SK-N-SH (cell line): ENCODE measurements around the gene SETD4. TPM values are rescaled to one million over a fixed set of nuclear protein-coding genes. Genes with fewer than 3 reads are reported as not detected.

Source experiments
- CTCF ChIA-PET: fragments of 300-600, 350-600 bp; formaldehyde crosslinking; extraction: SDS; loops from one replicate; lab custom pipeline; 2021; lab: Yijun Ruan, JAX
- POLR2A ChIA-PET: fragments of 350-600 bp; sonication (Branson Sonifier 250); formaldehyde crosslinking; extraction: SDS; loops from one replicate; lab custom pipeline; 2020; ENCODE audit warnings: antibody characterized with exemption, inconsistent platforms; lab: Yijun Ruan, JAX
- DNase-seq: peaks from one replicate; pipeline ENCODE4 v3.0.0; 2012
- H2AFZ ChIP-seq: fragments of 200-600 bp; sonication (generic); 2 replicates; pipeline ENCODE4 v1.8.1; 2016; ENCODE audit warnings: antibody characterized with exemption, mild to moderate bottlenecking, low read depth
- H3F3A ChIP-seq: fragments of 200-600 bp; sonication (generic); replicated peaks from 2 replicates; pipeline ENCODE3; 2016; ENCODE audit warnings: antibody characterized with exemption, mild to moderate bottlenecking; ENCODE audit not compliant: insufficient read depth
- H3K27ac ChIP-seq, 2 experiments: fragments of 200-500 bp in 1 of 2; fragments of 200-600 bp in 1 of 2; sonication (Bioruptor generic) in 1 of 2; sonication (generic), shearing (Covaris generic) in 1 of 2; 2 replicates each; pipeline versions ENCODE4 v1.5.1 to v1.6.1; 2014 to 2016; ENCODE audit warnings: low read depth in 2 of 2, inconsistent platforms in 1 of 2, low read length in 1 of 2, mild to moderate bottlenecking in 1 of 2, mixed read lengths in 1 of 2
- H3K27me3 ChIP-seq: fragments of 200-600 bp; sonication (generic), shearing (Covaris generic); 2 replicates; pipeline ENCODE4 v1.6.1; 2016; ENCODE audit warnings: mixed run types; ENCODE audit not compliant: insufficient read depth
- H3K36me3 ChIP-seq, 2 experiments: fragments of 200-500 bp in 1 of 2; fragments of 200-600 bp in 1 of 2; sonication (Bioruptor generic) in 1 of 2; sonication (generic) in 1 of 2; replicated peaks in 1 of 2; 2 replicates each; pipeline versions ENCODE3 to v1.5.1; 2014 to 2016; ENCODE audit warnings: low read length in 1 of 2, mild to moderate bottlenecking in 1 of 2; ENCODE audit not compliant: insufficient read depth in 2 of 2, control insufficient read depth in 1 of 2
- H3K4me1 ChIP-seq, 2 experiments: fragments of 200-500 bp in 1 of 2; fragments of 200-600 bp in 1 of 2; sonication (Bioruptor generic) in 1 of 2; sonication (generic), shearing (Covaris generic) in 1 of 2; 2 replicates each; pipeline versions ENCODE4 v1.5.1 to v1.6.1; 2014 to 2016; ENCODE audit warnings: low read depth in 1 of 2, low read length in 1 of 2, mixed run types in 1 of 2; ENCODE audit not compliant: insufficient read depth in 2 of 2, control insufficient read depth in 1 of 2
- H3K4me2 ChIP-seq: fragments of 200-600 bp; sonication (generic), shearing (Covaris generic); 2 replicates; pipeline ENCODE4 v1.6.1; 2017; ENCODE audit warnings: mixed run types
- H3K4me3 ChIP-seq, 2 experiments: fragments of 200-500 bp in 1 of 2; fragments of 200-600 bp in 1 of 2; sonication (Bioruptor generic) in 1 of 2; sonication (generic), shearing (Covaris generic) in 1 of 2; 2 replicates each; pipeline versions ENCODE4 v1.5.1 to v1.8.1; 2014 to 2016; ENCODE audit warnings: low read depth in 2 of 2, inconsistent platforms in 1 of 2, low read length in 1 of 2, mild to moderate bottlenecking in 1 of 2, mixed read lengths in 1 of 2, moderate library complexity in 1 of 2
- H3K79me2 ChIP-seq: fragments of 200-600 bp; sonication (generic); 2 replicates; pipeline ENCODE4 v1.8.1; 2017; ENCODE audit warnings: mild to moderate bottlenecking; ENCODE audit not compliant: insufficient read depth
- H3K9ac ChIP-seq: fragments of 200-600 bp; sonication (generic); 2 replicates; pipeline ENCODE4 v1.6.1; 2017; ENCODE audit warnings: mixed run types
- H3K9me2 ChIP-seq: fragments of 200-600 bp; sonication (generic); 2 replicates; pipeline ENCODE4 v1.6.1; 2017; ENCODE audit warnings: mixed run types
- H3K9me3 ChIP-seq: fragments of 200-600 bp; sonication (generic); 2 replicates; pipeline ENCODE4 v1.6.1; 2017; ENCODE audit warnings: mixed run types, mild to moderate bottlenecking, moderate library complexity
- H4K20me1 ChIP-seq: fragments of 200-600 bp; sonication (generic); 2 replicates; pipeline ENCODE4 v1.6.1; 2017; ENCODE audit warnings: mild to moderate bottlenecking, mixed run types; ENCODE audit not compliant: insufficient read depth
- CHD2 ChIP-seq: fragments of 150-350 bp; IDR thresholded peaks from 2 replicates; pipeline ENCODE4 v1.6.1; 2018; ENCODE audit warnings: low read length; ENCODE audit not compliant: partially characterized antibody
- ELF1 ChIP-seq: IDR thresholded peaks from 2 replicates; pipeline ENCODE4 v1.4.0; 2012
- EZH2phosphoT487 ChIP-seq: fragments of 200-600 bp; sonication (generic); IDR thresholded peaks from 2 replicates; pipeline ENCODE4 v1.6.1; 2017; ENCODE audit warnings: low read depth, mixed run types, mild to moderate bottlenecking, antibody characterized with exemption, moderate library complexity, borderline replicate concordance
- FOXM1 ChIP-seq: IDR thresholded peaks from 2 replicates; pipeline ENCODE4 v1.4.0; 2012; ENCODE audit warnings: low read depth, mild to moderate bottlenecking
- GABPA ChIP-seq: IDR thresholded peaks from 2 replicates; pipeline ENCODE4 v1.4.0; 2012; ENCODE audit warnings: low read depth, mild to moderate bottlenecking
- JUND ChIP-seq: IDR thresholded peaks from 2 replicates; pipeline ENCODE4 v1.4.0; 2012
- MEF2A ChIP-seq: IDR thresholded peaks from 2 replicates; pipeline ENCODE4 v1.4.0; 2012; ENCODE audit warnings: low read depth, borderline replicate concordance
- MXI1 ChIP-seq: IDR thresholded peaks from 2 replicates; pipeline ENCODE4 v1.6.1; 2012; ENCODE audit warnings: mild to moderate bottlenecking, low read depth, low read length, improper control_type of control experiment
- NFIC ChIP-seq: IDR thresholded peaks from 2 replicates; pipeline ENCODE4 v1.4.0; 2012; ENCODE audit warnings: borderline replicate concordance
- NRF1 ChIP-seq: IDR thresholded peaks from 2 replicates; pipeline ENCODE4 v1.6.1; 2012; ENCODE audit warnings: low read depth, mild to moderate bottlenecking, low read length
- POLR2AphosphoS5 ChIP-seq: IDR thresholded peaks from 2 replicates; pipeline ENCODE4 v1.6.1; 2012; ENCODE audit warnings: low read depth, low read length
- RAD21 ChIP-seq: IDR thresholded peaks from 2 replicates; pipeline ENCODE4 v1.6.1; 2012; ENCODE audit warnings: mild to moderate bottlenecking, low read length
- RCOR1 ChIP-seq: fragments of 150-350 bp; IDR thresholded peaks from 2 replicates; pipeline ENCODE4 v1.6.1; 2017; ENCODE audit warnings: antibody characterized with exemption, low read length
- SIN3A ChIP-seq: IDR thresholded peaks from 2 replicates; pipeline ENCODE4 v1.6.1; 2012; ENCODE audit warnings: low read depth, mild to moderate bottlenecking, low read length, moderate library complexity, borderline replicate concordance
- SMC3 ChIP-seq: IDR thresholded peaks from 2 replicates; pipeline ENCODE4 v1.6.1; 2012; ENCODE audit warnings: low read depth, low read length, improper control_type of control experiment
- TAF1 ChIP-seq: IDR thresholded peaks from 2 replicates; pipeline ENCODE4 v1.6.1; 2012; ENCODE audit warnings: low read depth, mild to moderate bottlenecking, low read length, moderate library complexity, borderline replicate concordance
- TCF12 ChIP-seq: IDR thresholded peaks from 2 replicates; pipeline ENCODE4 v1.4.0; 2012
- YY1 ChIP-seq: IDR thresholded peaks from 2 replicates; pipeline ENCODE4 v1.4.0; 2012; ENCODE audit warnings: low read depth, mild to moderate bottlenecking
- WGBS: methylation state at CpG from one replicate; pipeline ENCODE4 v1.1.6; 2017; ENCODE audit warnings: low lambda C conversion rate; 5-methylcytosine and 5-hydroxymethylcytosine counted together
- polyA plus RNA-seq, 3 experiments: library from polyadenylated mRNA; depleted of rRNA; stranded (reverse); fragments of >200 nt; gene quantifications; 2 replicates each; pipeline ENCODE4 v1.2.3, GENCODE V29; 2012
- TF ChIP-seq, protein P1 (sequence below): IDR thresholded peaks from 2 replicates; pipeline ENCODE4 v1.4.0; 2012; ENCODE audit warnings: low read depth, borderline replicate concordance
- TF ChIP-seq, protein P2 (sequence below): IDR thresholded peaks from 2 replicates; pipeline ENCODE4 v1.4.0; 2012; ENCODE audit warnings: low read depth
- TF ChIP-seq, protein P3 (sequence below): IDR thresholded peaks from 2 replicates; pipeline ENCODE4; 2012
- TF ChIP-seq, protein P4 (sequence below): IDR thresholded peaks from 2 replicates; pipeline ENCODE4 v1.6.1; 2012; ENCODE audit warnings: mild to moderate bottlenecking, low read depth, low read length, moderate library complexity

The SETD4 gene, protein sequence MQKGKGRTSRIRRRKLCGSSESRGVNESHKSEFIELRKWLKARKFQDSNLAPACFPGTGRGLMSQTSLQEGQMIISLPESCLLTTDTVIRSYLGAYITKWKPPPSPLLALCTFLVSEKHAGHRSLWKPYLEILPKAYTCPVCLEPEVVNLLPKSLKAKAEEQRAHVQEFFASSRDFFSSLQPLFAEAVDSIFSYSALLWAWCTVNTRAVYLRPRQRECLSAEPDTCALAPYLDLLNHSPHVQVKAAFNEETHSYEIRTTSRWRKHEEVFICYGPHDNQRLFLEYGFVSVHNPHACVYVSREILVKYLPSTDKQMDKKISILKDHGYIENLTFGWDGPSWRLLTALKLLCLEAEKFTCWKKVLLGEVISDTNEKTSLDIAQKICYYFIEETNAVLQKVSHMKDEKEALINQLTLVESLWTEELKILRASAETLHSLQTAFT
- 15.9 and 20.7 TPM in 2 replicates for polyA plus RNA-seq (2012; rRNA removed)
- polyA plus RNA-seq (2012; cell fraction: cytosol; rRNA removed), result 14.4 and 15.0 TPM in 2 replicates
- polyA plus RNA-seq (2012; cell fraction: nucleus; rRNA removed), result 45.7 and 58.8 TPM in 2 replicates

DNA sequence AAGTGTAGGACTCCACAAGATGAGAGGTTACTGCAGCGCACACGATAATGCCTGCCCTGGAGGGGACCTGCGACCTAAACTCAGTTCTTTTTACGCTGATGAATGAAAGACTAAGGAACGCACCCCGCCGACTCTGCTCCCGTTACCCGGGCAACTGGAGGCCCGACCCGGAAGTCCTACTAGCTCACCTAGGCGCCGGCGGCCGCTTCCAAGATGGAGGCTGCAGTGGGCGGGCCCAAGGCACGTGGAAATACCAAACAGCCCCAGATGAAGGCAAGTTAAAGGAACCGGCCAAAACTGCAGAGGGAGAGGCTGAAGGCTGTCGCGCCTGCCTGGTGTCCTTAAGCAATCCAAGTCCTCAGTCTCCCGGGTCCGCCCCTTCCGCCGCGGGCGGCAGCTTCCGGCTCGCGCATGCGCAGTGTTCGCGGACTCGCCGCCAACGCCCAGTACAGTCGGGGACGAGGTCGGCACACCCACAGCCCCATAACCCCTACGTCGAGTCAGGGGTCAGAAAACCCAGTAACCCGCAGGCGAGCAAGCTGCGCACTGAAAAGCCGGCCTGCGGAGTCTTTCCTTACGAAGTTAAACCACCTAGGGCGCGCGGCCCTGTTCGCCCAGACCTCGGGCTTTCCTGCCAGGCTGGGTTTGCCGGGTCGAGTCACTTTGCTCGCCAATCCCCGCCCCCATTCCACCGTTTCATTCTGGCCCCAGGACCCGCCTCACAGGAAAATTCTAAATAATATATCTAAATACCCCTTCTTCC lies at the start of gene SETD4:
Gene SETD4, minus strand, starts transcription at position 368 of the 763 bp plus-strand sequence. CDS start 1,638 bp downstream, outside the sequence.
- H3K27ac ChIP-seq, result peak within 1 kb of the TSS; percentile 89 to 98
- peaks cover 25 to 32% of the 10 kb centered on the region in 2 experiments for H3K36me3 ChIP-seq
- H3K4me1 ChIP-seq, result peaks cover 0 to 6% of the 10 kb centered on the region in 2 experiments; a peak in 3 of 4 replicates
- 1% methylated on average over 23 of the region's 57 CpGs for WGBS
- H2AFZ ChIP-seq, result peak within 1 kb of the TSS; percentile 91
- H3K79me2 ChIP-seq, result peaks cover 22% of the 10 kb centered on the region
- CTCF ChIA-PET, result interaction anchor here (1.0 to 2.1 kb wide), 7 partner anchors 13 to 65 kb away, joined by 3 to 12 read pairs (median 4); no protein-coding TSS in a partner anchor
- TF ChIP-seq, protein P1, sequence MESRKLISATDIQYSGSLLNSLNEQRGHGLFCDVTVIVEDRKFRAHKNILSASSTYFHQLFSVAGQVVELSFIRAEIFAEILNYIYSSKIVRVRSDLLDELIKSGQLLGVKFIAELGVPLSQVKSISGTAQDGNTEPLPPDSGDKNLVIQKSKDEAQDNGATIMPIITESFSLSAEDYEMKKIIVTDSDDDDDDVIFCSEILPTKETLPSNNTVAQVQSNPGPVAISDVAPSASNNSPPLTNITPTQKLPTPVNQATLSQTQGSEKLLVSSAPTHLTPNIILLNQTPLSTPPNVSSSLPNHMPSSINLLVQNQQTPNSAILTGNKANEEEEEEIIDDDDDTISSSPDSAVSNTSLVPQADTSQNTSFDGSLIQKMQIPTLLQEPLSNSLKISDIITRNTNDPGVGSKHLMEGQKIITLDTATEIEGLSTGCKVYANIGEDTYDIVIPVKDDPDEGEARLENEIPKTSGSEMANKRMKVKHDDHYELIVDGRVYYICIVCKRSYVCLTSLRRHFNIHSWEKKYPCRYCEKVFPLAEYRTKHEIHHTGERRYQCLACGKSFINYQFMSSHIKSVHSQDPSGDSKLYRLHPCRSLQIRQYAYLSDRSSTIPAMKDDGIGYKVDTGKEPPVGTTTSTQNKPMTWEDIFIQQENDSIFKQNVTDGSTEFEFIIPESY, result no peak
- peak; percentile 63; the same call in 1 of the 2 replicates for TF ChIP-seq TAF1
- peak; percentile 86 for TF ChIP-seq GABPA
- no peak for TF ChIP-seq RAD21
- peak; percentile 87 for TF ChIP-seq ELF1
- peak; percentile 7 for TF ChIP-seq CHD2
- TF ChIP-seq, protein P2, sequence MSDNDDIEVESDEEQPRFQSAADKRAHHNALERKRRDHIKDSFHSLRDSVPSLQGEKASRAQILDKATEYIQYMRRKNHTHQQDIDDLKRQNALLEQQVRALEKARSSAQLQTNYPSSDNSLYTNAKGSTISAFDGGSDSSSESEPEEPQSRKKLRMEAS, result peak; percentile 90
- TF ChIP-seq EZH2phosphoT487, result no peak
- no peak for TF ChIP-seq NFIC
- no peak; the same call in none of the 2 replicates for TF ChIP-seq MXI1
- TF ChIP-seq RCOR1, result no peak
- no peak for TF ChIP-seq TCF12
- TF ChIP-seq POLR2AphosphoS5, result peak; percentile 92
- no peak for TF ChIP-seq JUND
- no peak for TF ChIP-seq FOXM1
- TF ChIP-seq, protein P3, sequence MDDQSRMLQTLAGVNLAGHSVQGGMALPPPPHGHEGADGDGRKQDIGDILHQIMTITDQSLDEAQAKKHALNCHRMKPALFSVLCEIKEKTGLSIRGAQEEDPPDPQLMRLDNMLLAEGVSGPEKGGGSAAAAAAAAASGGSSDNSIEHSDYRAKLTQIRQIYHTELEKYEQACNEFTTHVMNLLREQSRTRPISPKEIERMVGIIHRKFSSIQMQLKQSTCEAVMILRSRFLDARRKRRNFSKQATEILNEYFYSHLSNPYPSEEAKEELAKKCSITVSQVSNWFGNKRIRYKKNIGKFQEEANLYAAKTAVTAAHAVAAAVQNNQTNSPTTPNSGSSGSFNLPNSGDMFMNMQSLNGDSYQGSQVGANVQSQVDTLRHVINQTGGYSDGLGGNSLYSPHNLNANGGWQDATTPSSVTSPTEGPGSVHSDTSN, result no peak; the same call in 1 of the 2 replicates
- peak; percentile 10; the same call in 1 of the 2 replicates for TF ChIP-seq SIN3A
- TF ChIP-seq, protein P4, sequence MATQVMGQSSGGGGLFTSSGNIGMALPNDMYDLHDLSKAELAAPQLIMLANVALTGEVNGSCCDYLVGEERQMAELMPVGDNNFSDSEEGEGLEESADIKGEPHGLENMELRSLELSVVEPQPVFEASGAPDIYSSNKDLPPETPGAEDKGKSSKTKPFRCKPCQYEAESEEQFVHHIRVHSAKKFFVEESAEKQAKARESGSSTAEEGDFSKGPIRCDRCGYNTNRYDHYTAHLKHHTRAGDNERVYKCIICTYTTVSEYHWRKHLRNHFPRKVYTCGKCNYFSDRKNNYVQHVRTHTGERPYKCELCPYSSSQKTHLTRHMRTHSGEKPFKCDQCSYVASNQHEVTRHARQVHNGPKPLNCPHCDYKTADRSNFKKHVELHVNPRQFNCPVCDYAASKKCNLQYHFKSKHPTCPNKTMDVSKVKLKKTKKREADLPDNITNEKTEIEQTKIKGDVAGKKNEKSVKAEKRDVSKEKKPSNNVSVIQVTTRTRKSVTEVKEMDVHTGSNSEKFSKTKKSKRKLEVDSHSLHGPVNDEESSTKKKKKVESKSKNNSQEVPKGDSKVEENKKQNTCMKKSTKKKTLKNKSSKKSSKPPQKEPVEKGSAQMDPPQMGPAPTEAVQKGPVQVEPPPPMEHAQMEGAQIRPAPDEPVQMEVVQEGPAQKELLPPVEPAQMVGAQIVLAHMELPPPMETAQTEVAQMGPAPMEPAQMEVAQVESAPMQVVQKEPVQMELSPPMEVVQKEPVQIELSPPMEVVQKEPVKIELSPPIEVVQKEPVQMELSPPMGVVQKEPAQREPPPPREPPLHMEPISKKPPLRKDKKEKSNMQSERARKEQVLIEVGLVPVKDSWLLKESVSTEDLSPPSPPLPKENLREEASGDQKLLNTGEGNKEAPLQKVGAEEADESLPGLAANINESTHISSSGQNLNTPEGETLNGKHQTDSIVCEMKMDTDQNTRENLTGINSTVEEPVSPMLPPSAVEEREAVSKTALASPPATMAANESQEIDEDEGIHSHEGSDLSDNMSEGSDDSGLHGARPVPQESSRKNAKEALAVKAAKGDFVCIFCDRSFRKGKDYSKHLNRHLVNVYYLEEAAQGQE, result peak; percentile 15; the same call in 1 of the 2 replicates
- no peak for TF ChIP-seq SMC3
- peak; percentile 89 for TF ChIP-seq NRF1
- TF ChIP-seq MEF2A, result no peak
- TF ChIP-seq YY1, result peak; percentile 91
- POLR2A ChIA-PET, result interaction anchor here (0.6 to 2.6 kb wide), 7 partner anchors 9 to 325 kb away, joined by 3 to 33 read pairs (median 3); partner anchors contain the start of genes CBR1 and MORC3
- H3K27me3 ChIP-seq, result no peaks in the 10 kb centered on the region
- DNase-seq, result peak; percentile 95
- peaks cover 11% of the 10 kb centered on the region for H3F3A ChIP-seq
- peak within 1 kb of the TSS; percentile 67 for H3K9ac ChIP-seq
- H4K20me1 ChIP-seq, result no peaks in the 10 kb centered on the region
- H3K9me2 ChIP-seq, result no peaks in the 10 kb centered on the region
- H3K4me3 ChIP-seq, result peak within 1 kb of the TSS; percentile 82 to 83
- no peaks in the 10 kb centered on the region for H3K9me3 ChIP-seq
- H3K4me2 ChIP-seq, result peak within 1 kb of the TSS; percentile 88
